ENCODE data around the gene TTC17.
"Not testable (repeated sequence)": the region's sequence is repeated elsewhere in the genome, so short reads cannot be mapped to it uniquely, and the experiment has no call there.

The TTC17 gene

DNA sequence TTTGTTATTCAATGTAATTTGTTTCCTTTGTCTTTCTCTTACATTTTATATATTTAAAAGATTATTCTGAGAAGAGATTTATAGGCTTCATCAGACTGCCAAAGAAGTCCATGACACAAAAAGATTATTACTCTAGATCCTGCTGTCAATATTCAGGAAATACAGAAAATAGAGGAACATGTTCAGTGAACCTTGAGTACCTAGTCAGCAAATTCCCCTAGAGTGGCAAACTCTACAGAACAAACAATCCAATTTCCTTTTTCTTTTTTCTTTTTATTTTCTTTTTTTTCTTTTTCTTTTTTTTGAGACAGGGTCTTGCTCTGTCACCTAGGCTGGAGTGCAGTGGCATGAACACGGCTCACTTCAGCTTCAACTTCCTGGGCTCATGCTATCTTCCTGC, 23.9 kb downstream of the TTC17 start:
- DNase-seq, result no peak

DNA sequence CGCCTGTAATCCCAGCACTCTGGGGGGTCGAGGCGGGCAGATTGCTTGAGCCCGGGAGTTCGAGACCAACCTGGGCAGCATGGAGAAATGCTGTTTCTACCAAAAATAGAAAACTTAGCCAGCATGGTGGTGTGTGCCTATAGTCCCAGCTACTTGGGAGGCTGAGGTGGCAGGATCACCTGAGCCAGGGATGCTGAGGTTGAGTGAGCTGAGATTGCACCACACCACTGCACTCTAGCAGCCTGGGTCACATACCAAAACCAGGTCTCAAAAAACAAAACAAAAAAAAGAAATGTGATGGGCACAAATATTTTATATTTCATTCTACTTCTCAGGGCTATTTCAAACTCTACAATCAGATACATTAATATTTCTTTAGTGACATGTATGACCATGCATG, 25.7 kb downstream of the TTC17 start:
- DNase-seq, result no peak

DNA sequence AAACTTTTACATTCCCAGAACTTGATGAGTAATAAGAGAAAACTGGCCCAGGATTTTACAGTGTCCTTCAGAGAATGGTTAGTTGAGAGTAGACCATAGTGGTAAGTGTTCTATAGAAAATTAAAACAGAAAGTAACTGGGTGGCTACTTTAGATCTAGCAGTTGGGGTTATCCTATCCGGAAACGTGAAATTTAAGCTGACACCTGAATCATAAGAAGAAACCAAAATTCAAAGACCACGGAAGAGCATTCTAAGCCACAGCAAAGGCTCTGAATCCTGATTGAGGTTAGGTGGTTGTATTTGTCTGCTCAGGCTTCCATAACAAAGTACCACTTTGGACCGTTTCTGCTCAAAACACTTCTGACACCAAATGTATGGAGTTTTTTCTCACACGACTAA, 34.0 kb downstream of the TTC17 start:
- DNase-seq, result no peak

DNA sequence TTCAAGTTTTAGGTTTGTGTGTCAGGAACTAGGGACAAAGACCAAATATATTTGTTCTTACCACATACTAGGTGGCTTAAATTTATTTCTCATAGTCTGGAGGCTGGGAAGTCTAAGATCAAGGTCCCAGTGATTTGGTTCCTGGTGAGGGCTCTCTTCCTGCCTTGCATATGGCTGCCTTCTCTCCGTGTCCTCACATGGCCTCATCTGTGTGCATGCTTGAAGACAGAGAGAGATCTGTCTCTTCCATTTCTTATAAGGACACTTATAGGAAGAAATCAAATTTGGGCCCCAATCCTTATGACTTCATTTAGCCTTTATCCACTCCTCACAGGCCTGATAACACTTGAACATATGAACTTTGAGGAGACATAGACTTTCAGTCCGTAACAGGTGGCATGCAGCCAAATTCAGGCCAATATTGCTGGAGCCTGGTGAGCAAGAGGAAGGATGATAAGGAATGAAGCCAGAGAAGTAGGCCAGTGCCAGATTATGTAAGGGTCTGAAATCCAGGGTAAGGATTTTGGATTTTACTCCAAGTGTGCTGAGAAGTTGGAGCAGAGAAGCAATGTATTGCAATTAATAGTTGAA, 35.1 kb downstream of the TTC17 start:
- no peak for DNase-seq

DNA sequence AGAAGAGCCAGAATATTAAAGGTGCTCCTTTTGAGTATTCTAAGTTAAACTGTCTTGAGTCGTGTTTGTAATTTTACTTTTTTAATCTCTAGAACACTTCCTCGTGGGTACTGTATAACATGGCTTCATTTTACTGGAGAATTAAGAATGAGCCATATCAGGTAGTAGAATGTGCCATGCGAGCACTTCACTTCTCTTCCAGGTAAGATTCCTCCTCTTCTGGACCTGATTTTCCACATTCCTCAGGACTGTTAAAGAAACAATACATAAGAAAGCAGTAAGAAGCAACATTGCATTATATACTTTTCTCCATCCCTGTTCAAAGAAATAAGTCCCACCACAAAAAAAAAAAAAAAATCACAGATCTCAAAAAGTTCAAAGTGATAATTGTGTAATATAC, 37.9 kb downstream of the TTC17 start:
- no peak for DNase-seq

DNA sequence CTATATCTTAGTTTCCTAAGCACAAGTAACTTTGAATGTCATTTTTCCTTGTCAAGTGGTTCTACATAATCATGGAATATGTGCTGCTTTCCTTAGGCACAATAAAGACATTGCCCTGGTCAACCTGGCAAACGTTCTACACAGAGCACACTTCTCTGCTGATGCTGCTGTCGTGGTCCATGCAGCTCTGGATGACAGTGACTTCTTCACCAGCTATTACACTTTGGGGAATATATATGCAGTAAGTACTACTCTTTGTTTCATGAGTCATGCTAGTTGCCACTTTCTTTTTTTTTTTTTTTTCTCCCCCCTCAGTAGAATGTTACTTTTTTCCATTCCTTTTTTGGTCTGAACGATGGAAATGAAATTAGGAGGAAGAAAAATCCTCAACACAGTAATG, 38.5 kb downstream of the TTC17 start:
- DNase-seq, result no peak

DNA sequence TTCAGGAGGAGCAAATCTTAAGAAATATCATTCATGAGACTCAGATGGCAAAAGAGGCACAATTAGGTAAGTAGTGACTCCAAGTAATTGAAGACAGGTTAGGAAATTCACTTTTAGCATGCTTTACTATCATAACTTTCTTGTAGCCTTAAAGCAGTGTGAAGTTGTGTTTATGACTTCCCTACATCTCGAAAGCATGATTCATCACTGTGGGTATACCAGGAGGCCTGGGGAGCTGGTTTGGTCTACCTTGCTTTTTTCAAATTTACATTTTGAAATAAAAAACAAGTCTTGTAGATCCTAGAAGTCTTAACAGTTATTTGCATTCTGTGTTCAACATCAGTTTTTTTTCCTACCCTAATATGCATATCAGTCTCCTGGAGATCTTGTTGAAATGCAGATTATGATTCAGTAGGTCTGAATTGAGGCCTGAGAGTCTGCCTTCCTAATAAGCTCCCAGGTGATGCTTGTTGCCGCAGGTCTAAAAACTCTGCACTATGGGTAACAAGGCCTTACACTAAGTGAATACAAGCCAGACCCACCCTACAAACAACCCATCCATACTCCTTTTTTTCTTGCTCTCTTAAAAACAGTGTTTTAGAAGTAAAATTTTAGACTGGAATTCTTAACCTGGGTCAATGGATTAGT, 41.4 kb downstream of the TTC17 start:
- DNase-seq, result no peak

DNA sequence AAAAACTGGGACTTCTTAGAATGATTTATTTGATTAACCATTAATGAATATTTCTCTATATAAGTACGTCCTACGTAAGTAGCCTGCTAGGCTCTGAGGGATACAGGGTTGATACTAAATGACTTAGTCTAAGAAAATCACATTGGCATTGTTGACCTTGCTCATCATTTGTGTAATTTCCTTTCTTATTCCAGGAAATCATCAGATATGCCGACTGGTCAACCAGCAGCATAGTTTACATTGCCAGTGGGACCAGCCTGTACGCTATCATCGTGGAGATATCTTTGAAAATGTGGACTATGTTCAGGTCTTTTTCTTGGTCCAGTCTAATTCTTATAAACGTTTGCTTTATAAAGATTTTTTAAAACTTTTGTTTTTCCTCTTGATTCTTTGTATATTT, 42.5 kb downstream of the TTC17 start:
- no peak for DNase-seq

DNA sequence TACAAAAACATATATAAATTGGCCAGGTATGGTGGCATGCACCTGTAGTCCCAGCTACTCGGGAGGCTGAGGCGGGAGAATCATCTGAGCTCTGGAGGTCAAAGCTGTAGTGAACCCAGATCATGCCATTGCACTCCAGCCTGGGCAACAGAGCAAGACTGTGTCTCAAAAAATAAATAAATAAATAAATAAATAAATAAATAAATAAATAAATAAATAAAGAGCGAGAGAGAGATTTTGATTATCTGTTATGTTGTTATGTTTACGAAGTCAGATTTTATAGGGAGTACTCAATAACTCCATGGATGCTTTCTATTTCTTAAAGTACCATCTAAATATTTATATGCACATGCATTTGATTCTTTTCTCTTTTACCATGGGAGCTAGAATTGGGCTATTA, 43.1 kb downstream of the TTC17 start:
- not testable (repeated sequence) for DNase-seq

DNA sequence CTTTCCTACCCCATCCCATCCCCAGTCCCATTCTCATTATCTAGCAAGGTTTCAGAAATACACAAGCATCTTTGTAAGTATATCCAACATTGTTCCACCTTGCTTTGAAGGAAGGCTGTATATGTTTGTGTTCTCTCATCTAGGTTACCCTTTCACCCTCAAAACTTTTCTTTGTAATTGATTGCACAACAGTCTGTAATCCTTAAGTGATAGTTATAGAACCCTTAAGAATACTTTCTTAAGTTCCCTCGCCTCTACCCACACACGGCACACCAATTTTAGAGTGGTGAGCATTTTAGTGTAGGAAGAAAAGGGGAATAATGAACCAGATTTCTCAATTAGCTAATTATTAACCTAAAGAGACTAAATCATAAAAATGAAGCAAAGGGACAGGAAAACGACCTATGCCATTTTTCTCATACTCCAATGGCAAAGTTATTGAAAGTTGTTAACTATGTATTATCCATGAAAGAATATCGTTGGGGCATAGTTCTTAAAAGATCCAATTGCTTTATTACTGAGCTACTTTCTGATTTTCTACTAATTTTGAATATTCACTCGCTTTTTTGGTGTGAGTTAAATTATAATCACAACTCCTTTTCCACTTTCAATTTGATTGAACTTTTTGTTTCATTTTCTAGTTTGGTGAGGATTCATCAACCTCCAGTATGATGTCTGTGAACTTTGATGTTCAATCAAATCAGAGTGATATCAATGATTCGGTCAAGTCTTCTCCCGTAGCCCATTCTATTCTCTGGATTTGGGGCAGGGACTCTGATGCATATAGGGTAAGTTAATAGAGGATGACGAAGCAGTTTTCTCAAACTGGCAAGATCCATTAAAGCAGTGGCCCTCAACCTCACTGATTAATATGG, 44.9 kb downstream of the TTC17 start:
- DNase-seq, result no peak

DNA sequence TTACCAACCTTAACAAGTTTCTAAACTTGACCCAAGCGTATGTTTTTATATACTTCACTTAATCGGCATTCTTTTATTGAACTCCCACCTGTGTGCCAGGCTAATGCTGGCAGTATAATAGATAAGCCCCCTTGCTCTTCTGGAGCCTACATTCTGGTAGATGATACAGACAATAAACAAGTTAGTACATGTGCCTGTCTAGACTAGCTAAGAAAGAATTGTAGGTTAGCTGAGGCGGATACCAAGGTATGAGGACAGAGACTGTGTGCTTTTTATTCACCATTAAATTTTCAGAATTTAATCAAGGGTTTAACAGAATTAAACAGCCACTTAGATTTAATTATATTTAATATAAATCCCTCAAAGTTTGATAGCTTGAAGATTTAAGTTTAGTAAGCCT, 45.7 kb downstream of the TTC17 start:
- no peak for DNase-seq

DNA sequence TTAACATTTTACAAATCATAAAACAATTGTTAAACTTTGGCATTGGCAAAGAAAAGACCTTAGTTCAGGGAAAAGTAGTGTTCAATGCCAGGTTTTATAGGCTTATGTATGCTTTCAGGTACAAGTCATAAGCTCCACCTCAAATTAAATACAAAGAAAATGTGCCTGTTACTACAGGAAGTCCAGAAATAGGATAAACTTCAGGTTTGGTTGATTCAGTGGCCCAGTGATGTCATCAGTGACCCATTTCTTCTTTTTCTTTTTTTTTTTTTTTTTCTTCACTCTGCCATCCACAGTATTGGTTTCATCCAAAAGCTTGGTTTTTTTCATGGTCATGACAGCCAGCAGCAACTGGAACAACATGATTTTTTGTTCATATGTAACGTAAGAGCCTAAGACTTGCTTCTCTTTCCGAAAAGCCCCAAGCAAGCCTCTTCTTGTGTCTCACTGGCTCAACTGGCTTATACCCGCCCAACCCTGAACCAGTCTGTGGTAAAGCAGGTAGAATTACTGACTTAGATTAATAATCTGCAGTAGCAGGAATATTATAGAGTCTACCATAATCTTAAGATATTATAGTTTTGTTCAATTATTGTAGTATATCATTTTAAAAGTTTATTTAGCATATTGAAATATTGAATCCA, 46.2 kb downstream of the TTC17 start:
- no peak for DNase-seq

DNA sequence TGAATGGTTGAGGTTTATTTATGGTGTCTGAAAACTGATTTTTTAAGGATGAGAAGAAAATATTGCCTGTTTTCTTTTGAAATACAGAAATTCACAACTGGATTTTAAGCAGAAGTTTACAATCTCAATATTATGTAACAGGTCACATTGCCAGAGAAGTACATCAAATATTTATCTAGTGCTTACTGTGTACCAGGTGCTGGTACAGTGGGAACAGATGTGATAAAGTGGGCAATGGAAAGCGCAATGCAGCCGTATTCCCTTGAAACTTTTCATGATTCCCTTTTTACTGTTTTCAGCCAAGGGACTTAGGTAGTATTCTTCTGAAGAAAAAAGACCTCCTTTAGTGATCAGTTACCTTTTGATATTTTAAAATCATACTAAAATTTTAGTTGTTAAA, 49.6 kb downstream of the TTC17 start:
- DNase-seq, result no peak

DNA sequence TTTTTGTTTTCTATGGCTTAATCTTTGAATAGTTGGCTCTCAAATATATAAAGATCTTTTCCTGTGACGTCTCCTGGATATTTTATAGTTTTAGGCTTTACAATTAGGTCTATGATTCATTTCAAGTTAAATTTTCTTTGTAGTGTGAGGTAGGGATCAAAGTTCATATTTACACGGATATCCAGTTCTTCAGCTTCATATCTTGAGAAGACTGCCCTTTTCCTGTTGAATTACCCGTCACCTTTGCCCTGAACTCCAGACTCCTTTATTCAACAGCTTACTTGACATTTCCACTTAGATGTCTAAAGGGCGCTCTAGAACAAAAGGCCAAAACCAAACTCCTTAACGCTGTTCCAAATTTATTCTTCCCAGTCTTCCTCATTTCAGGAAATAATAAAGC, 51.7 kb downstream of the TTC17 start:
- no peak for DNase-seq

DNA sequence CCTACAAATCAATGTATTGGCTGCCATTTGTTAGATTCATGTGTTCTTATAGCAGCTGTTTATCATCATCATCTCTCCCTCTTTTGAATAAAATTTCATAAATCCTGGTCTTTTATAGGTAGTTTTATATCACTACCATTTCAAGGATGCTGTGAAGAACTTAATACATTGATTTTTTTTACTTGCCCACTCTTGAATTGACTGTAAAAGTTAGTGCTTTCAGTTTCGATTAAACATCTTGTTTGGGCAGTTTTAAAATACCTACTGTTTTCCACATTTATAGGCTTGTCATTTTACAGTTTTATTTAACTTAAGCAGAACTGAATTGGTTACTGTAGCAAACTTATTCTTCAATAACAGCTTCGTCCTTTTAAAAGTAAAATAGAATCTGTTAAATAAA, 59.5 kb downstream of the TTC17 start:
- DNase-seq, result no peak

DNA sequence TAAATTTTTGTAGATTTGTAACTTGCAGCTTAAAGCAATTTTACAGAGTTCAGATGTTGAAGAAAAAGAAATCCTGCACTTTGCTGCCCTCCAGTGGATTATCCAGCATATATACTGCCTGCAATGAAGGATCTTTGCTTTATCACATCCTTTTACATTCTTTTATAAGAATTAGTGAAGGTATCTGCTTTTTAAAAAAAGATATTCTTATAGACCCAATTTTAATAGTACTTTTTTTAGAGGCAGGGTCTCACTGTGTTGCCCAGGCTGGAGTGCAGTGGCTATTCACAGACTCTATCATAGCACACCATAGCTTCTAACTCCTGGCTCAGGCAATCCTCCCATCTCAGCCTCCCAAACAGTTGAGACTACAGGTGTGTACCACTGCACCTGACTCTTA, 60.7 kb downstream of the TTC17 start:
- DNase-seq, result no peak

DNA sequence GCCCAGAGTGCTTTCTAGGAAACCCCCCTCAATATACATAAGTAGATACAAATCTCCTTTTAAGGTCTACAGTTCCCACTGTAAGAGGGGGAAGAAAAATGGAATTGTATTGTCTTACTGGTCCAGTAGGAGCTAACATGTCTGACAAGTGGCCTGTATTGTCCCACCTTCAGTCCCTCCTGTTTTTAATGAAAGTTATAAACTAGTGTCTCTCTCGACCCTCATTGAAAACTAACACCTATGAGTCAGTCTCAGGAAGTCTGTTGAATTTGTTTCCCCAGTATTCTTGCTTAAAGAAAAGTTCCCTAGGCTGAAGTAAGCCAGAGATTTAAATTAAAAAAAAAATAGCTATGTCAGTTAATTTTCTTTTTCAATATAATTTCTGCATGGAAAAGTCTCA, 69.3 kb downstream of the TTC17 start:
- DNase-seq, result no peak

DNA sequence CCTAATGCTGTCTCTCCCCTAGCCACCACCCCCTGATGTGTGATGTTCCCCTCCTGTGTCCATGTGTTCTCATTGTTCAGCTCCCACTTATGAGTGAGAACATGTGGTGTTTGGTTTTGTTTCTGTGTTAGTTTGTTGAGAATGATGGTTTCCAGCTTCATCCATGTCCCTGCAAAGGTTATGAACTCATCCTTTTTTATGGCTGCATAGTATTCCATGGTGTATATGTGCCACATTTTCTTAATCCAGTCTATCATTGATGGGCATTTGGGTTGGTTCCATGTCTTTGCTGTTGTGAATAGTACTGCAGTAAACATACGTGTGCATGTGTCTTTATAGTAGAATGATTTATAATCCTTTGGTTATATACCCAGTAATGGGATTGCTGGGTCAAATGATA, 72.2 kb downstream of the TTC17 start:
- not testable (repeated sequence) for DNase-seq

DNA sequence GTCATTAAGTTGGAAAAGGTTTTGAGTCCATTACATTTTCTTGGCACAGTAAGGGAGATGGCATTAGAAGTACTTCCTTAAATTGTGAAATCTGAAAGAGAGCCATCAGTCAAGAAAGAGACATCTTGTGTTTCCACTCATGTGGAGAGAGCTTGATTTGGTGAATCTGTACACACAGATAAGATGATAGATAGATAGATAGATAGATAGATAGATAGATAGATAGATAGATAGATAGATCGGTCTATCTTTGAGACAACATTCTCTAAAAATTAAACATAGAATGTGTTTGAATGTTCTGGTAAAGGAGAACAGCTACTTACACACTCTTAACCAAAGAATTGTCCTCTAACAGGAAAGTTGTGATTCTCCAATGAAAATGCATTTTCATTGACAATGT, 76.2 kb downstream of the TTC17 start:
- DNase-seq, result no peak

DNA sequence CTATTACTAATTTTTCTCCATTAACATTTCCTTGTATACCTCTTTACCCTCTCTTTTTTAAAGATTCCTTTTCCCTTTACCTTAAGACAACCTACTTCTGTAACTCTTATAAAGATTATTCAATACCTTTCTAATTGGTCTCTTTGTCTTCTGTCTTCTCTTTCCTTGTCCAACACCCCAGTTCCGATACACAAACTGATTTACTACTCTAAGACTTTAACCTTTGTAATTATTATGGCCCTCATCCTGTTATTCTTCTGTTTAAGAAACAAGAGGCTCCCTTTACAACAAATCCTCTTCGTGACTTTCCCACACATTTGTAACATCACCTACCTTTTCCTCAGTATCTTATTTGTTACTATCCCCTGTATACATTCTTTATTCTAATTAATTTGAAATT, 81.8 kb downstream of the TTC17 start:
- no peak for DNase-seq

DNA sequence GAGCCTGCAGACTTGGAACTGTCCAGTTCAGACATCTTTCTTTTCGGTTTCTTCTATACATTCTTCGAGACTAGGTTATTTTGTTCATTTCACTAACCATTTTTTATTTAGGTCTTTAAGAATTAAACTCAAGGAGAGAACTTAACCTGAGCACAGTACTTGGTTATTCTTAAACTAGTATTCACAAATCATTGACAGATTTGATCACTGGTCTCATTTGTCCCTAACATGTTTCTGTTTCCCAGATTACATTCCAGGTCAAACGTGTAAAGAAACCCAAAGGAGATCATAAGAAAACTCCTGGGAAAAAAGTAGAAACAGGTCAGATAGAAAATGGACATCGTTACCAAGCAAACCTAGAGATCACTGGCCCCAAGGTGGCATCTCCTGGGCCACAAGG, 85.1 kb downstream of the TTC17 start:
- no peak for DNase-seq

DNA sequence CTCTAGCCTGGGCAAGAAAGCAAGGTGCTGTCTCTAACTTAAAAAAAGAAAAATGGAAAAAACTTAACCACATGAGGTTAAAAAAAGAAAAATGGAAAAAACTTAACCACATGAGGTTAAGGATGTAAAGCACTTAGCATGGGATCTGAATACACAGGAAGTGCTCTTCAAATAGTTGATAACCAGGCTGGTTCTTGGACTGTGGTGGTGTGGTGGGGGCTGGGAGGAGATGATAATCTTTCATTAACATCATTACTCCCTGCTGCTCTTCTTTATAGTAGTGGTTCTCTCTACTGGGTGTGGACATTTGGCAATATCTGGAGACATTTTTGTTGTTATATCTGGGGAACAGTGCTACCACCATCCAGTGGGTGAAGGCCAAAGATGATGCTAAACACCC, 88.4 kb downstream of the TTC17 start:
- DNase-seq, result no peak

DNA sequence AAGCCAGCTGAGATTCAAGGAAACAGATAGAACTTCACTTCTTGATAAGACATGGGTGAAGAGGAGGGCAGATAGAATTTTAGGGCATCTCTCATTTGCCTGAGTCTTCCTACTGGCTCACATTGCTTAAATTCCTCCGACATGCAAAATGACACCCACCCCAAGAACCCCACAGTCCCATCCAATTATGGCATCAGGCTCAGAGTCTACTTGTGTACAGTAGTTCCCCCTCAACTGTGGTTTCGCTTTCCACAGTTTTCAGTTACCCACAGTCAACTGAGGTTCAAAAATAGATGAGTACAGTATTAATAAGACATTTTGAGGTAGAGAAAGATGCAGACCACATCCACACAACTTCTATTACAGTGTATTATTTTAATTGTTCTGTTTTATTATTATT, 99.8 kb downstream of the TTC17 start:
- DNase-seq, result no peak

DNA sequence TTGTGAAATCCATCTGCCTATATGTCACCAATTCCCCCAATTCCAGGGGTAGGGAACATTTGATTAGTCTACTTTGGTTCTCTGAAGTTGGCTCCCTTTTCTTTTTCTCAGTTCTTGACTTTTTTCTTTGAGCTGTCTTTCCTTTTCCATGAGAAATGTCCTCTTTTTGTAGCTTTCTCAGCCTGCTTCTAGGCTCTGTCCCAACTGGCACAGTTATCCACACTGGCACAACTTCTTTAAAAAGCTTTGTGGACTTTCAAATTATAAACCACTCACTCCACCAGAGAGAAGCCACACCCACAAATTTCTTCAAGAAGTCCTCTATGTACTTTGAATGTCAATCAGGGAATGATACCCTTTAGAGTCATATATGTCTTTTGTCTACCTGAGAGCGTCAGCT, 100.5 kb downstream of the TTC17 start:
- DNase-seq, result no peak
